Measurements from ENCODE around the gene NEU1. TPM values are rescaled to one million over a fixed set of nuclear protein-coding genes. Genes with fewer than 3 reads are reported as not detected.

The NEU1 gene
- total RNA-seq, 1 experiment from 2014 or later, result 36.2 TPM

DNA sequence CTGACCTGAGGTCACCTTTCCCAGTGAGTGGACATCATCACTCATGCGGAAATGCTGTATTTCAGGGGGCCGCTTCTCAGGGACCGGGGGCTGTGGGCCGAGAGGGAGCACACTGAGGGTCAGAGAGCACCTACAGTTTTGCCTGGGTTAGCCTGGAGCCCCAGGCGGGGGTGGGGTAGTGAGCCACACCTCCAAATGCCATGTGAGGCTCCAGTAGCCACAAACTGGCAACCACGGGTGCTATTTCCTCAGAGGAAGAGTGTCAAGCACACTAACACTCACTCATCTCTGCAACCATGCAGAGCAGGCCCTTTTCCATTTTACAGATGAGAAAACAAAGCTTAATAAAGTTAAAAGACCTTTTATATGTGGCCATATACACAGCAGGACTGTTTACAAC lies 30.2 kb upstream of the NEU1 start:
- no peaks in the 10 kb centered on the region for H3K9me3 Mint-ChIP-seq
- H3K18ac ChIP-seq (ENCODE audit: insufficient read length, low read depth, low read length), result no peak overlapping the region
- H3K56ac ChIP-seq (ENCODE audit: insufficient read length, low read depth, low read length), result no peak overlapping the region
- H3K9ac ChIP-seq (ENCODE audit: extremely low read depth, insufficient read length, low read length), result no peak overlapping the region
- H3K27ac ChIP-seq (ENCODE audit: insufficient read length, low read depth, low read length), result no peak overlapping the region
- no peak overlapping the region for H3K4ac ChIP-seq (ENCODE audit: low read depth, low read length)
- no peak overlapping the region for H2BK120ac ChIP-seq (ENCODE audit: low read depth, low read length, poor library complexity, severe bottlenecking)
- H3K4me1 ChIP-seq (ENCODE audit: insufficient read depth, low read length), result no peaks in the 10 kb centered on the region
- H2AFZ ChIP-seq (ENCODE audit: low read length), result no peak overlapping the region
- no peaks in the 10 kb centered on the region for H3K27me3 Mint-ChIP-seq (ENCODE audit: low read depth)
- H3K27me3 ChIP-seq (ENCODE audit: insufficient read depth, low read length), result no peaks in the 10 kb centered on the region
- H3K4me1 Mint-ChIP-seq, result peaks cover 5% of the 10 kb centered on the region in 2 experiments; a peak in 3 of 4 replicates
- H4K20me1 ChIP-seq (ENCODE audit: control insufficient read depth, insufficient read depth, insufficient read length), result no peaks in the 10 kb centered on the region
- no peak overlapping the region for H3T11ph ChIP-seq (ENCODE audit: low read length)
- H3K23me2 ChIP-seq (ENCODE audit: insufficient read length, low read depth, low read length, poor library complexity, severe bottlenecking), result peaks cover 5% of the 10 kb centered on the region
- no peak overlapping the region for H2BK20ac ChIP-seq (ENCODE audit: low read depth, low read length, poor library complexity, severe bottlenecking)
- H3K79me2 ChIP-seq (ENCODE audit: insufficient read depth, low read length), result no peaks in the 10 kb centered on the region; the same call in 1 of the 2 replicates
- no peak overlapping the region for H2BK12ac ChIP-seq (ENCODE audit: insufficient read length, low read depth, low read length)
- no peak overlapping the region for H3K4me3 Mint-ChIP-seq
- no peaks in the 10 kb centered on the region for H3K79me1 ChIP-seq (ENCODE audit: insufficient read depth, low read depth, low read length, poor library complexity, severe bottlenecking)
- H3K9me3 ChIP-seq (ENCODE audit: control insufficient read depth, low read depth, low read length), result no peaks in the 10 kb centered on the region
- no peak overlapping the region for H4K8ac ChIP-seq (replicated peaks; ENCODE audit: insufficient read length, low read depth, low read length)
- H3K23ac ChIP-seq (ENCODE audit: insufficient read length, low read depth, low read length), result no peak overlapping the region
- WGBS (ENCODE audit: extremely low coverage, insufficient read length, low lambda C conversion rate), result no CpG with 5 or more reads among the region's 6 CpGs
- no peak overlapping the region for H3K4me2 ChIP-seq (ENCODE audit: insufficient read depth, insufficient read length, low read length)
- no peak overlapping the region for H3K14ac ChIP-seq (ENCODE audit: insufficient read depth, low read length)
- no peak overlapping the region for H4K5ac ChIP-seq (ENCODE audit: insufficient read length, low read depth, low read length)
- DNase-seq, result no peak
- no peak overlapping the region for H2BK15ac ChIP-seq (ENCODE audit: low read depth, low read length)
- no peak overlapping the region for H2BK5ac ChIP-seq (ENCODE audit: insufficient read length, low read length)
- TF ChIP-seq, protein P1, sequence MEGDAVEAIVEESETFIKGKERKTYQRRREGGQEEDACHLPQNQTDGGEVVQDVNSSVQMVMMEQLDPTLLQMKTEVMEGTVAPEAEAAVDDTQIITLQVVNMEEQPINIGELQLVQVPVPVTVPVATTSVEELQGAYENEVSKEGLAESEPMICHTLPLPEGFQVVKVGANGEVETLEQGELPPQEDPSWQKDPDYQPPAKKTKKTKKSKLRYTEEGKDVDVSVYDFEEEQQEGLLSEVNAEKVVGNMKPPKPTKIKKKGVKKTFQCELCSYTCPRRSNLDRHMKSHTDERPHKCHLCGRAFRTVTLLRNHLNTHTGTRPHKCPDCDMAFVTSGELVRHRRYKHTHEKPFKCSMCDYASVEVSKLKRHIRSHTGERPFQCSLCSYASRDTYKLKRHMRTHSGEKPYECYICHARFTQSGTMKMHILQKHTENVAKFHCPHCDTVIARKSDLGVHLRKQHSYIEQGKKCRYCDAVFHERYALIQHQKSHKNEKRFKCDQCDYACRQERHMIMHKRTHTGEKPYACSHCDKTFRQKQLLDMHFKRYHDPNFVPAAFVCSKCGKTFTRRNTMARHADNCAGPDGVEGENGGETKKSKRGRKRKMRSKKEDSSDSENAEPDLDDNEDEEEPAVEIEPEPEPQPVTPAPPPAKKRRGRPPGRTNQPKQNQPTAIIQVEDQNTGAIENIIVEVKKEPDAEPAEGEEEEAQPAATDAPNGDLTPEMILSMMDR (conservative IDR thresholded peaks at IDR 0.05), result no peak
- H4K91ac ChIP-seq (ENCODE audit: insufficient read length, low read depth, low read length), result no peak overlapping the region
- H2AK5ac ChIP-seq (ENCODE audit: insufficient read length, low read length), result no peak overlapping the region
- peaks cover 52 to 83% (median 79%) of the 10 kb centered on the region in 3 experiments for H3K36me3 Mint-ChIP-seq (ENCODE audit: insufficient read depth in 1 of 3, low read depth in 3 of 3)
- no peak overlapping the region for H3K27ac Mint-ChIP-seq
